ENCODE data around the gene ARHGAP5. TPM values are rescaled to one million over a fixed set of nuclear protein-coding genes. Genes with fewer than 3 reads are reported as not detected.

Gene ARHGAP5
- total and polyA plus RNA-seq, 2 donors (not counting 1 experiment from before 2014, with no cell fraction given) = 6.4 to 65.0 TPM

- DNase-seq (no peak), ATAC-seq (ENCODE audit: low read depth) (no peak)
- Histone ChIP-seq H3K4me3 (ENCODE audit: control extremely low read depth in 1 of 5, extremely low read depth in 1 of 5, insufficient read depth in 1 of 5, low read depth in 2 of 5, low read length in 4 of 5) (no peak overlapping the region), H3K9me3 (ENCODE audit: control extremely low read depth in 1 of 3, control insufficient read depth in 2 of 3, insufficient read depth in 1 of 3, low read length in 2 of 3) (no peaks in the 10 kb centered on the region), H3K4me2 (replicated peaks; ENCODE audit: low read depth, low read length, poor library complexity, severe bottlenecking) (peak overlapping the region; percentile 46), H3K27ac (ENCODE audit: low read length in 2 of 2) (peak overlapping the region in 1 of 2 donors; percentile 28), H3K79me2 (ENCODE audit: control insufficient read depth, insufficient read depth, low read length) (peaks cover 43% of the 10 kb centered on the region), H2AFZ (ENCODE audit: insufficient read depth, low read depth, low read length, poor library complexity, severe bottlenecking) (no peak overlapping the region), H3K9ac (ENCODE audit: low read length) (peak overlapping the region; percentile 14), H3K4me1 (ENCODE audit: control insufficient read depth in 2 of 2, insufficient read depth in 2 of 2, low read length in 2 of 2) (peaks cover 9 to 14% of the 10 kb centered on the region in 2 donors), H4K20me1 (ENCODE audit: control insufficient read depth, insufficient read depth, low read length, poor library complexity, severe bottlenecking) (peaks cover 7% of the 10 kb centered on the region), H3K36me3 (replicated peaks in 1 of 2; ENCODE audit: control extremely low read depth in 1 of 2, control insufficient read depth in 1 of 2, extremely low read depth in 1 of 2, insufficient read depth in 2 of 2, low read length in 1 of 2) (peaks cover 0 to 1% of the 10 kb centered on the region in 2 experiments), H3K27me3 (replicated peaks in 1 of 4; ENCODE audit: control extremely low read depth in 1 of 4, control insufficient read depth in 3 of 4, insufficient read depth in 4 of 4, low read length in 3 of 4) (no peaks in the 10 kb centered on the region)
- intact Hi-C loops (cut with micrococcal nuclease) = no loop called here
- TF ChIP-seq EZH2 (IDR thresholded peaks at IDR 0.05; ENCODE audit: borderline replicate concordance, insufficient read depth, low read depth, low read length, poor library complexity, severe bottlenecking) (no peak), CTCF (IDR thresholded peaks at IDR 0.05) (no peak)
- ChIA-PET CTCF (no interaction called here), POLR2A (no interaction called here)
- Mint-ChIP-seq H3K27ac (peak overlapping the region; percentile 71), H3K9me3 (ENCODE audit: insufficient read depth) (no peaks in the 10 kb centered on the region), H3K27me3 (no peaks in the 10 kb centered on the region), H3K4me1 (peaks cover 39% of the 10 kb centered on the region), H3K4me3 (peak overlapping the region; percentile 42)
- WGBS (ENCODE audit: insufficient coverage) = 17% methylated on average over 3 of the region's 3 CpGs
These were observed 25.2 kb downstream of the ARHGAP5 start for GRCh38 chr14:32102152-32102787.

GRCh38 chr14:32102968-32103367, 25.9 kb downstream of the ARHGAP5 start:
- no peak for TF ChIP-seq CTCF (IDR thresholded peaks at IDR 0.05)
- Histone ChIP-seq H3K27me3 (replicated peaks in 1 of 4; ENCODE audit: control extremely low read depth in 1 of 4, control insufficient read depth in 3 of 4, insufficient read depth in 4 of 4, low read length in 3 of 4) (no peaks in the 10 kb centered on the region), H3K36me3 (replicated peaks in 1 of 2; ENCODE audit: control extremely low read depth in 1 of 2, control insufficient read depth in 1 of 2, extremely low read depth in 1 of 2, insufficient read depth in 2 of 2, low read length in 1 of 2) (peaks cover 0 to 1% of the 10 kb centered on the region in 2 experiments), H3K4me3 (ENCODE audit: control extremely low read depth in 1 of 5, extremely low read depth in 1 of 5, insufficient read depth in 1 of 5, low read depth in 2 of 5, low read length in 4 of 5) (no peak overlapping the region), H3K9me3 (ENCODE audit: control extremely low read depth in 1 of 3, control insufficient read depth in 2 of 3, insufficient read depth in 1 of 3, low read length in 2 of 3) (no peaks in the 10 kb centered on the region), H3K9ac (ENCODE audit: low read length) (no peak overlapping the region), H3K79me2 (ENCODE audit: control insufficient read depth, insufficient read depth, low read length) (peaks cover 48% of the 10 kb centered on the region), H3K4me1 (ENCODE audit: control insufficient read depth in 2 of 2, insufficient read depth in 2 of 2, low read length in 2 of 2) (peaks cover 9 to 14% of the 10 kb centered on the region in 2 donors), H4K20me1 (ENCODE audit: control insufficient read depth, insufficient read depth, low read length, poor library complexity, severe bottlenecking) (peaks cover 9% of the 10 kb centered on the region), H2AFZ (ENCODE audit: insufficient read depth, low read depth, low read length, poor library complexity, severe bottlenecking) (no peak overlapping the region), H3K4me2 (replicated peaks; ENCODE audit: low read depth, low read length, poor library complexity, severe bottlenecking) (no peak overlapping the region), H3K27ac (ENCODE audit: low read length in 2 of 2) (no peak overlapping the region)
- Mint-ChIP-seq H3K4me3 (no peak overlapping the region), H3K9me3 (ENCODE audit: insufficient read depth) (no peaks in the 10 kb centered on the region), H3K4me1 (peaks cover 39% of the 10 kb centered on the region), H3K27me3 (no peaks in the 10 kb centered on the region), H3K27ac (no peak overlapping the region)
- ATAC-seq (ENCODE audit: low read depth) (no peak), DNase-seq (no peak)
- ChIA-PET POLR2A (no interaction called here), CTCF (no interaction called here)
- intact Hi-C loops (cut with micrococcal nuclease) = no loop called here

Measured in B cell (primary cell).